HG03342 (cell line): ENCODE results near the gene ABCD3.
"Not testable (repeated sequence)": the region's sequence is repeated elsewhere in the genome, so short reads cannot be mapped to it uniquely, and the experiment has no call there.

Experiments used
- ATAC-seq: cut with Tn5 transposase; IDR thresholded peaks from one replicate; pipeline ENCODE4 v1.9.1; 2021; ENCODE audit warnings: mild to moderate bottlenecking, moderate library complexity; ENCODE audit not compliant: unreplicated experiment

The ABCD3 gene

GRCh38 chr1:94417978-94418663 is at the start of gene ABCD3:
Gene ABCD3, plus strand, starts transcription at chr1:94418389. Its CDS starts 90 bp downstream, at chr1:94418479.
- peak; percentile 96 for ATAC-seq

DNA sequence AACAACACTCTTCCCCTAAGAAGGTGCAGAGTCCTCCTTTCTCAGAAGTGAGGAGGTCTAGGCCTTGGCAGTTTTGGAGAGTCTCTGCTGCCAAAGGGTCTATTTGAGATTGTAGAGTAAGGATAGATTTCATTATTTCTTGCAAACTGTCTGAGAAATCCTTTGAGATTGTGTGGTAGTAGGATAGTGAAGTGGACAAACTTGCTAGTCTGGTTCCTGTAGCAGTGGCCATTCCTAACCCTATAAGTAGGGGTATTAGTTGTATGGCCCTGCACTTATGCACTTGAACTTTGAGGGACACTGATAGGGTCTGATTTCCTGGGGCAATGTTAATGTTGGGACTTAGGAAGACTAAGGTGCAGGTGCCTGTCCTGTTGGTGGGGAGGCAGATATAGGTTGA is 45.4 kb upstream of the ABCD3 start:
- not testable (repeated sequence) for ATAC-seq

DNA sequence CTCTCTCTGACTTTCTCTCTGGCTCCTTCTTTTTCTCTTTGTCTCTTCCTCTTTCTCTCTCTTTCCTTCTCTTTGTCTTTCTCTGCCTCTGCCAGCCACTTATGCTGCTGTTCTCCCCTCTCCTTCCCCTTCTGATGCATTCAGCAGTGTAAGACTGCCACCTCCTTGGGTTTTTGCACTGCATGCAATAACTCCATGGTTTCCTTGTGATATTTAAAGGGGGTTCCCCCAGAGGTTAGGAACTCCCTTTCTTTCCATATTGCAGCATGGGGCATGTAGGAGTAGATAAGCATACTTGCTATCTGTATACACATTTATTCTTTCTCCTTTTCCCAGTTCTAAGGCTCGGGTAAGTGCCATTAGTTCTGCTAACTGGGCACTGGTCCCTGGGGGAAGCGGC is 44.9 kb upstream of the ABCD3 start:
- ATAC-seq = not testable (repeated sequence)

- not testable (repeated sequence) for ATAC-seq
Measured at GRCh38 chr1:94375666-94376065, 42.5 kb upstream of the ABCD3 start.

DNA sequence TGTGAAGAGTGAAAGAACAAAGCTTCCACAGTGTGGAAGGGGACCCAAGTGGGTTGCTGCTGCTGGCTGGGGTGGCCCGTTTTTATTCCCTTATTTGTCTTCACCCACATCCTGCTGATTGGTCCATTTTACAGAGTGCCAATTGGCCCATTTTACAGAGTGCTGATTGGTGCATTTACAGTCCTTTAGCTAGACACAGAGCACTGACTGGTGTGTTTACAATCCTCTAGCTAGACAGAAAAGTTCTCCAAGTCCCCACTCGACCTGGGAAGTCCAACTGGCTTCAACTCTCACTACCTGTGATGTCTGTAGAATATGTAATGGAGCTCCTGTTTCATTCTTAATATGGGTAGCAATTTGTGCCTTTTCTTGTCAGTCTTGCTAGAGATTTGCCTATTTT is 39.7 kb upstream of the ABCD3 start:
- ATAC-seq = not testable (repeated sequence)

DNA sequence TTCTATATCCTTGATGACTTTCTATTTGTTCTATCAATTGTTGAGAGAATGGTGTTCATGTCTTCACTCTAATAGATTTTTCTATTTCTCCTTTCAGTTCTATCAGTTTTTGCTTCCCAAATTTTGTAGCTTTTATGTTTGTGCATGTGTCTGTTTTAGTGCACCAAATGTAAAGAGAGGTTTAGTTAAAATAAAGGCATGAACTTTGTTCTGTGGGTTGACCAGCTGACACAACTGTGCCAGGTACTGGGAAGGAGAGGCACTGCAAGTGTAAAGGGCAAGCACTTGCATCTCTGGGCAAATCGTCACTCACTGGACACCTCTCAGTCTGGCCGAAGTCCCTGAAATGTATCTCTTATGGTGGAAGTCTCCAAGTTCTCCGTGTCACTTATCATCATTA is 38.6 kb upstream of the ABCD3 start:
- no peak for ATAC-seq

DNA sequence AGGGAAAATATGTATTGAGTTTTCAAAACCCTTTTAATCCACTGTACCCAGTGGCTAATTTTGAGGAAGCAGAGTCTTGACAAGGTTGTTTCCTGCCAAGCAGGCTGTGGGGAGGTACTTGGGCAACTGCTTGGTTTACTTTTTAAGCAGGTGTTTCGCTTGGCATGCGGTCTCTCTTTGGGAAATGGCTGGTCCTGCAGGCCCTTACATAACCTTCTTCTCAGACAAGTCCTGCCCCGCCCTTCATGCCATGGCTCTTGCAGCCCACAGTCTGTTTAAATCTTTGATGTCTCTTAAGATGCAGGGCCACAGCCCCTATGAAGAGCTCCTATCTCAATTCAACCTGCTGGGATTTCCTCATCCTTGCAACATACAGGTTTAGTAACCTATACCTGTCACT is 36.0 kb upstream of the ABCD3 start:
- ATAC-seq = no peak

GRCh38 chr1:94383966-94384408 is 34.2 kb upstream of the ABCD3 start:
- ATAC-seq = no peak

DNA sequence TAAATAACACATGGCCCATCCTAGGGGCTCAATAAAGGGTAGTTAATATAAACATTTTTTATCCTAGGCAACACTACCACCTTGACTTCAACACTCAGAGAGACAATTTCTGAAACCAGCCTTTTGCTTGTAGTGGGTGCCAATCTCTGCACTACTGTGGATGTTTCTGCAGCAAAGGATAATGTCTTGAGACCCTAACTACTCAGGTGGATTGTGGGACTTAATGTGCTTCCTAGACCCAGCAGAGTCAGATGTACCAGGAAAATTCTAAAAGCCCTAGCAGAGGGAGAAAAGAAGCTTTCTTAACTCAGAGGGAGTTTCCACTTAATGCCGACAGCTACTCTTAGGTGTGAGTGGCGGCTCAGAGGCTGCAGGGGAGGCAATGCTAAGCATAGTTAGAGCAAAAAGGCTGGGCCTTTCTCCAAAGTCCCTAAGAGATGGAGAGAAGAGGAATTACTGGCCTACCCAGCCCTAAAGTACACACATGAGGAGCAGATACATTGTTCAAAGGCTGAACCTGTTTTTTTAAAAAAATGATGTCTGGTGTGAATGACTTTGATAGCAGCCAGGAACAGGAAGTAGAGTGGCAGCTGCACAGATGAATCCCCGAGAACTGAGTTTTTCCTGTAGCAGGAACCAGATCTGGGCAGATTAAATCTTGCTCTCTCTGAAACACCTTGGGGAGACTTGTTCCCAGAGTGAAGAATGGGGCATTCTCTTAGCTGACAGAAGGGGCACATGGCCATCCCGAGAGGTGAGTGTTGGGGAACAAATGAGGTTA is 33.5 kb upstream of the ABCD3 start:
- ATAC-seq = no peak

DNA sequence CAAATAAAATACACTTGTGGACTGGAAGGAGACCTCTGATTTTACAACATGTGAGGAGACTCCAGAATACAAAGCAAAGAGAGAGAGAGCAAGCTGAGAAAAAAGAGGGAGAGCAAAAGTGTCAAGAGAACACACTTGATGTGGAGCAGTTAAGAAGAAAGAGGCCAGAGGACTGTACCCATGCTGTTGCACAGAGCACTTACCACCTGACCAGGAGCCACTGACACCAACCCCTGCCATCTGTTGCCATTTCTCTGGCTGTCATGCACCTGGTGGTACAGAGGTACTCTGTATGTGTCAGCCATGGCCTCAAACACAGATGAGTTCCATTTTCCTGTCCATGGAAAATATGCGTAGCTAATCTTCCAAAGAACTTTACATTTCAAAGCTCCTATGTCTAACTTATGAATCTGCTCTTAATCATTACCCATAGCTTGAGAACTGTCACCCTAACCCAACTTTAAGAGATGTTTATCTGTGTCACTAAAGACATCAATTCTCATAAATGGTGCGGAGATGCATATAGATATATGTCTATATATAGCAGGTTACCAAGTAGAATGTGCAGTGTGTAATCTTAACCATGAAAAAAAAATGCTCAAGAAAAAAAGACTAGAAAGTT is 32.8 kb upstream of the ABCD3 start:
- no peak for ATAC-seq

GRCh38 chr1:94389298-94389697 is 28.9 kb upstream of the ABCD3 start:
- ATAC-seq = no peak

- ATAC-seq = no peak
Measured at GRCh38 chr1:94394247-94394646, 23.9 kb upstream of the ABCD3 start.

- no peak for ATAC-seq
Measured at GRCh38 chr1:94395231-94395630, 23.0 kb upstream of the ABCD3 start.

DNA sequence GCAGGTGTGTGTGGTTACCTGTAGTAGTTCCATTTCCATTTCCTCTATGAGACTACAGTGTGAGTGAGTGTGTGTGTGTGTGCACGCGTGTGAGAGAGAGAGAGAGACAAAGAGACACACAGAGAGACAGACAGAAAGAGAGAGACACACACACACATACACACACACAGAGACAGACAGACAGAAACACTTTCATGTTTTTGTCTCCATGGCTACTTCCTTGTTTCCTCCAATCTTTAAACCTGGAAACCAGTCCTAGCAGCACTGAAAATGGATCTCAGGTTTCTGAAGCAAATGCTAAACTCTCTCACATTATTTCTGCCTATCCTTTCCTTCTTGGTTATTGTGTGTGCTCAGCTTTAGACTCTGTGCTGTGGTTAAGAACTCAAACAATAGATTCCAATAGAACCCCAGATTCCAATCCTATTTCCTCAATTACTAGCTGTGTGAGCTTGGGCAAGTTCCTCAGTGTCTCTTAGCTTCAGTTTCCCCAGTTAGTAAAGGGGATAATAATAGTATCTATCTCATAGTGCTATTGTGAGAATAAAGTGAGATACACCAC is 22.4 kb upstream of the ABCD3 start:
- no peak for ATAC-seq

GRCh38 chr1:94396356-94397010 is 21.7 kb upstream of the ABCD3 start:
- no peak for ATAC-seq

GRCh38 chr1:94398356-94398755 is 19.8 kb upstream of the ABCD3 start:
- ATAC-seq = no peak

DNA sequence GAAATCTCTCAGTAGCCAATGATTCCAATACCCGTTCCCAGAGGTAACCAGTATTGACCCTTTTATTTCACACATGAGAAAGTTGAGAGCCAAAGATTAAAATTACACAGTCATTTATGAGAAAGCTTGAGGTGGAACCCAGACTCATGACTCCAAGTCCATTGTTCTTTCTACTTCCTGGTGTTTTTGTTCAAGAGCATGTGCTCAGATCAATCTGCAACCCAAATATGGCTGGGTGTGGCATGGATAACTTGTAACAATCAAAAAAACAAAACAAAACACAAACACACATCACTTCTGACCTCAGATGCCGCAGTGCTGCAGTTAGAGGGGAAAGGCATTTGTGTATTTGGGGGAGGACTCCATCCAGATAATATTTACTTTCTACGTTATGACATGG is 18.7 kb upstream of the ABCD3 start:
- ATAC-seq = no peak

DNA sequence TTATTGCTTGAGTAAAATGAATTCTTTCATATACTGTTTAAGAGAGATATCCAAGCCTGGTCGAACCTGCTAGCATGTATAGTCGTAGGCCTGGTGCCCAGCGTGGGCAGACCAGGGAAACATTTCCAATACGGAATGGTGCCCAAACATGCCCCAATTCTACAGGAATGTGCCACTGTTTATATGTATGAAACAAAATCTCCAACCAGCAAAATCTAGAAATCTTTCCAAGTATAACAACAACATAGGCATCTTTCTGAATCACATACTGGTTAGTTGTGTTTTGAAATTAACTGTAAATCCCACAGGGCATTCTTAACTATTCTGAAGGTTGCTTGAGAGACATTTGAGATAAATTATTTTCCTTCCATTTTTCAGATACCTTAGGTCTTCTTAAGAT is 17.0 kb upstream of the ABCD3 start:
- ATAC-seq = no peak

GRCh38 chr1:94406446-94406845 is 11.7 kb upstream of the ABCD3 start:
- ATAC-seq = no peak

DNA sequence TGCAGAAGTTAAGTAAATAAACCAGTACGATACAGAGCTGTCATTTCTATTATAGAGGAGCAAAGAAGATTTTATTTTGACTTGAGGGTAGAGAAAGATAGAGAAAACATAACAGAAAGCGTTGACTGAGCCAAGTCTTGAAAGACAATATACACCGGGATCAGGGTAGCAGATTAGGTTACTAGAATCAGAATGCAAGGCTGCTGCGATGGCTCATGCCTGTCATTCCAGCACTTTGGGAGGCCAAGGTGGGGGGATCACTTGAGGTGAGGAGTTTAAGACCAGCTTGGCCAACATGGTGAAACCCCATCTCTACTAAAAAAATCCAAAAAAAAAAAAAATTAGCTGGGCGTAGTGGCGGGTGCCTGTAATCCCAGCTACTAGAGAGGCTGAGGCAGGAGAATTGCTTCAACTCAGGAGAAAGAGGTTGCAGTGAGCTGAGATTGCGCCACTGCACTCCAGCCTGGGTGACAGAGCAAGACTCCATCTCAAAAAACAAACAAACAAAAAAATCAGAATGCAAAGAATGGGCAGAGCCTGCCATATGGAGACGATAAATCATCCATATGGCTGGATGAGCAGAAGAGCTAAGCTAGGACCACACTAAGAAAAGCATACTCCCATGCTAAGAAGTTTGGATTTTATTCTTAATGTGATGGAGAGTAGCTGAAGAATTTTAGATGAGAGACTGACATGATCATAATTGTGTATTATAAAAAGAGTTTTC is 9.9 kb upstream of the ABCD3 start:
- no peak for ATAC-seq
